ENCODE results near the gene PRDM15. TPM values are rescaled to one million over a fixed set of nuclear protein-coding genes. Genes with fewer than 3 reads are reported as not detected.
A peak's percentile ranks its signal among the peaks of the same experiment; 100 is the strongest.

PRDM15 gene
- total RNA-seq, 2 donors from 2014 or later: 6.7 to 18.1 TPM

- peak; percentile 90 for DNase-seq (ENCODE audit: low spot score)
- Histone ChIP-seq H3K4me3 (peak within 1 kb of the TSS; percentile 63 to 70), H3K27me3 (replicated peaks; ENCODE audit: insufficient read depth) (no peaks in the 10 kb centered on the region), H3K4me1 (replicated peaks) (peaks cover 8% of the 10 kb centered on the region), H3K36me3 (no peaks in the 10 kb centered on the region), H3K27ac (peak within 1 kb of the TSS; percentile 83 to 85), H3K9me3 (no peaks in the 10 kb centered on the region)
- intact Hi-C loops (cut with DNase I): no loop called here
- TF ChIP-seq POLR2A (IDR thresholded peaks at IDR 0.05): peak; percentile 97
- TF ChIP-seq CTCF (IDR thresholded peaks at IDR 0.05): no peak
- peak; percentile 85 for TF ChIP-seq POLR2AphosphoS5 (IDR thresholded peaks at IDR 0.05)
- WGBS: 5% methylated on average over 41 of the region's 53 CpGs
Measured at GRCh38 chr21:41766883-41767605, 112.1 kb downstream of the PRDM15 start, which contains the start of gene RIPK4. Gene RIPK4 (minus strand): TSS chr21:41767052. CDS start chr21:41767041, 11 bp downstream.

GRCh38 chr21:41765973-41766882, 112.9 kb downstream of the PRDM15 start:
- no peaks in the 10 kb centered on the region for H3K36me3 ChIP-seq
- peak overlapping the region; percentile 83 to 85 for H3K27ac ChIP-seq
- no peak for DNase-seq (ENCODE audit: low spot score)
- H3K9me3 ChIP-seq: no peaks in the 10 kb centered on the region
- no peak for TF ChIP-seq CTCF (IDR thresholded peaks at IDR 0.05)
- TF ChIP-seq POLR2A (IDR thresholded peaks at IDR 0.05): no peak
- no peak for TF ChIP-seq POLR2AphosphoS5 (IDR thresholded peaks at IDR 0.05)
- no peaks in the 10 kb centered on the region for H3K27me3 ChIP-seq (replicated peaks; ENCODE audit: insufficient read depth)
- peak overlapping the region; percentile 63 to 70 for H3K4me3 ChIP-seq
- peaks cover 11% of the 10 kb centered on the region for H3K4me1 ChIP-seq (replicated peaks)
- WGBS: 10% methylated on average over 40 of the region's 88 CpGs
- intact Hi-C loops (cut with DNase I): no loop called here

- peaks cover 14% of the 10 kb centered on the region for H3K4me1 ChIP-seq (replicated peaks)
Measured at GRCh38 chr21:41765420-41765821, 113.7 kb downstream of the PRDM15 start.

More at GRCh38 chr21:41765420-41765821, 113.7 kb downstream of the PRDM15 start:
- no peaks in the 10 kb centered on the region for H3K27me3 ChIP-seq (replicated peaks; ENCODE audit: insufficient read depth)
- TF ChIP-seq CTCF (IDR thresholded peaks at IDR 0.05) (no peak), POLR2A (IDR thresholded peaks at IDR 0.05) (no peak), POLR2AphosphoS5 (IDR thresholded peaks at IDR 0.05) (no peak)
- H3K4me3 ChIP-seq: peak overlapping the region; percentile 63 to 70
- no peak for DNase-seq (ENCODE audit: low spot score)
- H3K9me3 ChIP-seq: no peaks in the 10 kb centered on the region
- no peaks in the 10 kb centered on the region for H3K36me3 ChIP-seq
- peak overlapping the region; percentile 83 to 85 for H3K27ac ChIP-seq
- intact Hi-C loops (cut with DNase I): no loop called here
- WGBS: 46% methylated on average over 11 of the region's 11 CpGs

All from prostate gland (tissue), 2 donors.